SJCRH30 (cell line): ENCODE data around the gene PHKA1. TPM values are rescaled to one million over a fixed set of nuclear protein-coding genes. Genes with fewer than 3 reads are reported as not detected.
"Not testable (repeated sequence)": the region's sequence is repeated elsewhere in the genome, so short reads cannot be mapped to it uniquely, and the experiment has no call there.

Experiments
- DNase-seq, 2 experiments: peaks; one replicate each; pipeline ENCODE4 v3.0.0-alpha.2; 2015 to 2020
- H3K27ac ChIP-seq: fragments of 250-450 bp; sonication (Bioruptor Pico); 2 replicates; pipeline ENCODE4 v1.5.1; 2020; ENCODE audit warnings: mild to moderate bottlenecking, moderate library complexity
- H3K27me3 ChIP-seq: fragments of 250-450 bp; sonication (Bioruptor Pico); 2 replicates; pipeline ENCODE4 v1.5.1; 2020; ENCODE audit warnings: mild to moderate bottlenecking, moderate library complexity
- H3K36me3 ChIP-seq: fragments of 250-450 bp; sonication (Bioruptor Pico); 2 replicates; pipeline ENCODE4 v1.5.1; 2020; ENCODE audit warnings: mild to moderate bottlenecking, moderate library complexity
- H3K4me1 ChIP-seq: fragments of 250-450 bp; sonication (Bioruptor Pico); 2 replicates; pipeline ENCODE4 v1.5.1; 2020; ENCODE audit warnings: mild to moderate bottlenecking, moderate library complexity
- H3K4me3 ChIP-seq: fragments of 250-450 bp; sonication (Bioruptor Pico); 2 replicates; pipeline ENCODE4 v1.5.1; 2020; ENCODE audit warnings: mild to moderate bottlenecking, moderate library complexity
- H3K9me3 ChIP-seq: fragments of 250-450 bp; sonication (Bioruptor Pico); replicated peaks from 2 replicates; pipeline ENCODE4 v1.5.1; 2020; ENCODE audit warnings: mild to moderate bottlenecking, moderate library complexity
- total RNA-seq: library from RNA; depleted of rRNA; stranded (reverse); fragments of >200 nt; shearing (Covaris generic); gene quantifications from 2 replicates; pipeline ENCODE4 v1.2.3, GENCODE V29; 2014; rRNA removed

Gene PHKA1
- total RNA-seq, 1 experiment from 2014 or later, result not detected

- Histone ChIP-seq H3K9me3 (no peaks in the 10 kb centered on the region), H3K4me3 (no peak overlapping the region), H3K27me3 (no peaks in the 10 kb centered on the region), H3K4me1 (peaks cover 2% of the 10 kb centered on the region; the same call in 1 of the 2 replicates), H3K27ac (no peak overlapping the region), H3K36me3 (peaks cover 32% of the 10 kb centered on the region)
- no peak for DNase-seq
Measured at GRCh38 chrX:72569786-72570185, 144.3 kb downstream of the PHKA1 start.

GRCh38 chrX:72568406-72569092 lies 145.6 kb downstream of the PHKA1 start:
- peaks cover 39% of the 10 kb centered on the region for H3K36me3 ChIP-seq
- peaks cover 2% of the 10 kb centered on the region; the same call in 1 of the 2 replicates for H3K4me1 ChIP-seq
- no peaks in the 10 kb centered on the region for H3K9me3 ChIP-seq
- H3K4me3 ChIP-seq, result no peak overlapping the region
- no peak overlapping the region for H3K27ac ChIP-seq
- DNase-seq, result no peak
- H3K27me3 ChIP-seq, result no peaks in the 10 kb centered on the region

GRCh38 chrX:72566448-72566847 lies 147.7 kb downstream of the PHKA1 start:
- no peak for DNase-seq
- Histone ChIP-seq H3K9me3 (no peaks in the 10 kb centered on the region), H3K4me1 (no peaks in the 10 kb centered on the region), H3K27me3 (no peaks in the 10 kb centered on the region), H3K36me3 (peaks cover 54% of the 10 kb centered on the region), H3K4me3 (no peak overlapping the region), H3K27ac (no peak overlapping the region)

GRCh38 chrX:72559655-72560054 lies 154.5 kb downstream of the PHKA1 start:
- not testable (repeated sequence) for H3K27ac ChIP-seq, H3K9me3 ChIP-seq, H3K4me3 ChIP-seq, H3K4me1 ChIP-seq, DNase-seq, H3K27me3 ChIP-seq
- peaks cover 21% of the 10 kb centered on the region for H3K36me3 ChIP-seq

- H3K36me3 ChIP-seq, result peaks cover 6% of the 10 kb centered on the region; the same call in 1 of the 2 replicates
- no peaks in the 10 kb centered on the region for H3K27me3 ChIP-seq
- H3K4me3 ChIP-seq, result no peak overlapping the region
- H3K9me3 ChIP-seq, result no peaks in the 10 kb centered on the region
- H3K27ac ChIP-seq, result no peak overlapping the region
- DNase-seq, result peak; percentile 77 to 79
- H3K4me1 ChIP-seq, result no peaks in the 10 kb centered on the region; the same call in 1 of the 2 replicates
Measured at GRCh38 chrX:72554448-72555140, 159.5 kb downstream of the PHKA1 start.

- H3K27me3 ChIP-seq, H3K9me3 ChIP-seq, H3K4me3 ChIP-seq, H3K4me1 ChIP-seq, H3K27ac ChIP-seq, H3K36me3 ChIP-seq, DNase-seq: not testable (repeated sequence)
Measured at GRCh38 chrX:72552443-72552842, 161.7 kb downstream of the PHKA1 start.

GRCh38 chrX:72545990-72546389 lies 168.1 kb downstream of the PHKA1 start:
- DNase-seq, result peak; percentile 31 to 65
- Histone ChIP-seq H3K27ac (no peak overlapping the region), H3K36me3 (peaks cover 4% of the 10 kb centered on the region; the same call in 1 of the 2 replicates), H3K4me1 (no peaks in the 10 kb centered on the region), H3K4me3 (no peak overlapping the region), H3K27me3 (no peaks in the 10 kb centered on the region), H3K9me3 (no peaks in the 10 kb centered on the region)

GRCh38 chrX:72540318-72540717 lies 173.8 kb downstream of the PHKA1 start:
- peaks cover 8% of the 10 kb centered on the region; the same call in 1 of the 2 replicates for H3K36me3 ChIP-seq
- no peak overlapping the region for H3K4me3 ChIP-seq
- H3K4me1 ChIP-seq, result no peaks in the 10 kb centered on the region
- DNase-seq, result peak in 1 of 2 experiments; percentile 51
- no peaks in the 10 kb centered on the region for H3K9me3 ChIP-seq
- no peaks in the 10 kb centered on the region for H3K27me3 ChIP-seq
- H3K27ac ChIP-seq, result no peak overlapping the region

GRCh38 chrX:72539822-72540221 lies 174.3 kb downstream of the PHKA1 start:
- peak in 1 of 2 experiments; percentile 19 for DNase-seq
- Histone ChIP-seq H3K27me3 (no peaks in the 10 kb centered on the region), H3K4me3 (no peak overlapping the region), H3K36me3 (peaks cover 8% of the 10 kb centered on the region; the same call in 1 of the 2 replicates), H3K4me1 (no peaks in the 10 kb centered on the region), H3K27ac (no peak overlapping the region), H3K9me3 (no peaks in the 10 kb centered on the region)

- no peak for DNase-seq
- H3K27me3 ChIP-seq, result no peaks in the 10 kb centered on the region
- H3K9me3 ChIP-seq, result no peaks in the 10 kb centered on the region
- no peak overlapping the region for H3K27ac ChIP-seq
- no peak overlapping the region for H3K4me3 ChIP-seq
- H3K4me1 ChIP-seq, result no peaks in the 10 kb centered on the region
- H3K36me3 ChIP-seq, result peaks cover 8% of the 10 kb centered on the region; the same call in 1 of the 2 replicates
Measured at GRCh38 chrX:72536542-72536941, 177.6 kb downstream of the PHKA1 start.

- Histone ChIP-seq H3K27ac (no peak overlapping the region), H3K9me3 (no peaks in the 10 kb centered on the region), H3K4me1 (no peaks in the 10 kb centered on the region), H3K36me3 (peaks cover 3% of the 10 kb centered on the region; the same call in 1 of the 2 replicates), H3K27me3 (no peaks in the 10 kb centered on the region), H3K4me3 (no peak overlapping the region)
- DNase-seq, result no peak
Measured at GRCh38 chrX:72532366-72532765, 181.7 kb downstream of the PHKA1 start.

Other genes starting within 250 kb of the PHKA1 start
- 45.2 and 45.8 TPM in 2 replicates for gene HDAC8, start 141.5 kb downstream of the PHKA1 start, total RNA-seq
- not detected in 2 replicates for gene DMRTC1B, start 62.6 kb upstream of the PHKA1 start, total RNA-seq
- not detected in 2 replicates for gene FAM236B, start 68.4 kb upstream of the PHKA1 start, total RNA-seq
- not detected in 2 replicates for gene FAM236D, start 93.9 kb upstream of the PHKA1 start, total RNA-seq
- gene FAM236C, start 198.3 kb upstream of the PHKA1 start, total RNA-seq, result not detected in 2 replicates
- not detected in 2 replicates for gene FAM236A, start 223.9 kb upstream of the PHKA1 start, total RNA-seq
- not detected in 2 replicates for gene DMRTC1, start 229.5 kb upstream of the PHKA1 start, total RNA-seq